Activated T-helper 1 cell treated with Interleukin-2 at 50 U/mL for 16 hours (primary cell): ENCODE measurements around the gene PSPC1.
"Not testable (repeated sequence)": the region's sequence is repeated elsewhere in the genome, so short reads cannot be mapped to it uniquely, and the experiment has no call there.

Source experiments
- DNase-seq: peaks from one replicate; pipeline ENCODE4 v3.0.0-alpha.2; 2020; ENCODE audit warnings: low read depth

PSPC1 gene

DNA sequence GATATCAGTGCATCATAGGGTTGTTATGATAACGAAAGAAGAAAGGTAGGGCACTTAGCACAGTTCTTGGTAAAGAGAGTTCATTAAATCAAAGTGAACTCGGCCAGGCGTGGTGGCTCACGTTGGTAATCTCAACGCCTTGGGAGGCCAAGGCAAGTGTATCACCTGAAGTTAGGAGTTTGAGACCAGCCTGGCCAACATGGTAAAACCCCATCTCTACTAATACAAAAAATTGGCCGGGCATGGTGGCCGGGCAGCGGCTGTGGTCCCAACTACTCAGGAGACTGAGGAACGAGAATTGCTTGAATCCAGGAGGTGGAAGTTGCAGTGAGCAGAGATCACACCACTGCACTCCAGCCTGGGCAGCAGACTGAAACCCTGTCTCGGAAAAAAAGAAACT, 19.1 kb downstream of the PSPC1 start:
- DNase-seq, result no peak

DNA sequence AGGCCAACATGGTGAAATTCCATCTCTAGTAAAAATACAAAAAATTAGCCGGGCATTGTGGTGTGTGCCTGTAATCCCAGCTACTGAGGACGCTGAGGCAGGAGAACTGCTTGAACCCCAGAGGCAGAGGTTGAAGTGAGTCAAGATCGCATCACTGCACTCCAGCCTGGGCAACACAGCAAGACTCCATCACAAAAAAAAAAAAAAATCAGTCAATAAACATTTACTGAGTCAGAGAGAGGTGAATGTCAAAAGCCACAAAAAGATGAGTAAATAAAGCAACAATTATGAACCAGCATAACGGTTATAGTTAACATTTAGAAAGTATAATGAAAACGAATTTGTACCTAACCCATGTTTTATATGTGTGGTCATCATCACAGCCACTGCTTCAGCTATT, 23.1 kb downstream of the PSPC1 start:
- DNase-seq, result no peak

DNA sequence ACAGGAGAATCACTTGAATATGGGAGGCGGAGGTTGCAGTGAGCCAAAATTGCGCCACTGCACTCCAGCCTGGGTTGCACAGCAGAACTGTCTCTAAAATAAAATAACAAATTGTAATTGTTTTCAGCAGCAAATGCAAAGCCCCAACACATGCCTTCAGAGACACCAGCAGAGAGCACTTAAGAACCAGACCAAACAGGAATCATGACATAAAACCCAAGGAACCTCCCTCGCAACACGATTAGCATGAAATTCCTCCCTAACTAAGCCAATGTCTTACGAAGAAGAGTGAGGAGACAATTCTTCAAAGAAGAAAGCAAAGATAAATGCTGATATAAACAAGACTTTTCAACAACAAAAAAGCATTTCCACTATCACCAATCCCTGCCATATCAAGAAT, 40.1 kb downstream of the PSPC1 start:
- no peak for DNase-seq

DNA sequence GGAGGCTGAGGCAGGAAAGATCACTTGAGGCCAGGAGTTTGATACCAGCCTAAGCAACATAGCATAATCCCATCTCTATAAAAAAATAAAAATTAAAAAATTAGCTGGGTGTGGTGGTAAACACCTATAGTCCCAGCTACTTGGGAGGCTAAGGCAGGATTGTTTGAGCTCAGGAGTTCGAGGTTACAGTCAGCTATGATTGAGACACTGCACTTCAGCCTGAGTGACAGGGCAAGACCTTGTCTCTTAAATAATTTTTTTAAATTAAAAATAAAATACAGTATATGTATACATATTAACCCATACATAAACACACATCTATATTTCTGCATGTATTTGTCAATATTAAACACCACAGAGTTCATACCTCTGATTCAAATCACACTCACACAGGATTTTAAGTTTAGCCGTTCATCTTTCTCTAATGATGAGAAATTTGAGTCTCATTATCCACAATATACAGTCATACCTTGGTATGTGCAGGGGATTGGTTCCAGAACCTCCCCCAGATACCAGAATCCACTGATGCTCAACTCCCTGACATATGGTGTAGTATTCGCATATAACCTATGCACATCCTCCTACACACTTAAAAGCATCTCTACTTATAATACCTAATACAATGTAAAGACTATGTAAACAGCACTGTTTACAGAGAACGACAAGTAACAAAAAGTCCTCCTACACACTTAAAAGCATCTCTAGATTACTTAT, 44.7 kb downstream of the PSPC1 start:
- DNase-seq, result no peak

DNA sequence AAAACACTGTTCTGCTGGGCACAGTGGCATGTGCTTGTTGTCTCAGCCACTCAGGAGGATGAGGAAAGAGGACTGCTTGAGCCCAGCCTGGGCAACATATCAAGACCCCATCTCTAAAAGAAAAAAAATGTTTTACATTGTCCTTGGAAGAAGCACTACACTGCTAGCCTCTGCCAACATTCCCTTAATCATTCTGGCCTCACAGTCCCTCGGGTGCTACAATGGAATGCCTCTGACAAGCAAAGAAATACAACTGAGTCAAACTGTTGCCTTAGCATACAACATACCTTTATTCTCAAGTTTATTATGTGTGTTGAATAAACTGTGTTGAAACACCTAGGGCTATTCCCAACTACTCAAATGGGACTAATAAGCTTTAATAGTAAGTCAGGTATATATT, 56.1 kb downstream of the PSPC1 start:
- no peak for DNase-seq

DNA sequence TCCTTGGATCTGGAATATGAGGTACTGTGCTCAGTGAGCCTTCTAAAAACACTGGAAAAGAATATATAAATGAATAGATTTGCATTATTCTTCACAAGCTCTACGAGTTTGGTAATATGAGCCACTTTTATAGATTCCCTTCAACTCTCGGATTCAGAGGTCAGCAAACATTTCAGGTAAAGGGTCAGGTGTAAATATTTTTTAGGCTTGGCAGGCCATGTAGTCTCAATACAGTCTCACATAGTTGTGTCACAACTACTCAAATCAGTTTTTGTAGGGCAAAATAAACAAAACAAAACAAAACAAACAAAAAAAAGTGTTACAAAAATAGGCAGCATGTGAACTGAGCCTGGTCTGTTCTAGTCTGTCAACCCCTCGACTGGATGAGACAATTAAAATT, 57.4 kb downstream of the PSPC1 start:
- DNase-seq, result no peak

DNA sequence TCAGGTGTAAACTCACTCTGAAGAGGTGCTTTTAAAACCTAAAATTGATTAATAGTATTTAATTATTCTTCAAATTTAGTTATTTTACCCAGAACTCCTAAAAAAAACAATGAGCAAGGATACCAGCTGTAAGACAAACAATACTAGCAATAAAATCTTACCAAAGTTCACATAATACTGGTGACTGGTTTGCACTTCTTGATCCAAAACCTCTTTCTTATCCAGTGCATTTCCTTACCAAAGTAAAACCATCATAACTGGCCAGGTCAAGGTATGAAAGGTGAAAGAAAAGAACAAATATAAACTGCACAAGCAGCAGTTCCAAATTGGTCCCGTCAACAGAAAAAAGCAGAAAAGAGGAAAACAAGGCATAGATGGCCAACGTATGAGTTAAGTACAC, 62.7 kb downstream of the PSPC1 start:
- no peak for DNase-seq

DNA sequence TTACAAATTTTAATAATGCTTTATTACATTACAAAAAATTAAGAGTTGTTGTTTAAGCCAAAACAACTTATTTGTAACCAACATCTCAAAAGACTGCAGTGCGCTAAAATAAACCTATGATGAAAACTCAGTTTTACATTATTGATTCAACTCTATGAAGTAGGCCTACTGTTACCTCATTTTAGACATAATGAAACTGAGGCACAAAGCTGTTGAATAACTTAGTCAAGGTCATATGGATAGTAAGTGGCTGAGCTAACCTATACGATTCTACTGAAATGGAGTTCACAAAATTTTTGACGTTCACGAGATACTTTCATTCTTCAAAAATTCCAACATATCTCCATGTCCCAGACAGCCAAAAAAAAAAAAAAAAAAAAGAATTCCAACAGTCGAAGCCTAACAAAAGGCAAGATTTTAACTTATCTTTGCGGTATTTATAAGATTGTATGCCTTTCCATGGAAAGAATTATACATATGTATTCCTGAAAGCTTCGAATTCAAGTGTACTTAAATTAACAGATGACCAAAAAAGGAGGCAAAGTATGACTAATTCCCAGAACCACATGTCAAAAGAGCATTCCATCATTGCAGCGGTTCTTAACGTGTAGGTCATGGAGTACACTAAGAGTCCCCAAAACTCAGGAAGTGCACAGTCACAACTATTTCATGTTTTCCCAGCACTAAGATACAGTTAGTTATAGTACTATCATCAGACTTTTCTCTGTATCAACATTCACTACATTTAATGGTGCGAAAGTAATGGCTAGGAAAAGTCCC, 69.4 kb downstream of the PSPC1 start:
- DNase-seq, result no peak

DNA sequence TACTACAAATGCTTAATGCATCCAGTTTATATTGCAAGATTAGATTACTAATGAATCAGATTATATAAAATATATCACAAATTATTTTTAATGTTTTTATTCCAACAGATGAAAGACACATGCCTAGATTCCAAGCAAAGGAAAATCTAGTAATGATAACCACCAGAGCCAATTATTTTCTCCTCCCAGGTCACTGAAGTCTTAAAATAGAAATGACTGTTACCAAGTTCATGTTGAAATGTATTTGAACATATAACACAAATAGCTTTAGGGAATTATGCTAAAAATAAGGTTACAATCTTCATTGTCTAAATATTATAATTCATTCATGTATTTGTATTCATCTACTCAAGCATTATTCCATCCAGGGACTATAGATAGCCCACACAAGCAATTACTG, 73.0 kb downstream of the PSPC1 start:
- DNase-seq, result not testable (repeated sequence)

DNA sequence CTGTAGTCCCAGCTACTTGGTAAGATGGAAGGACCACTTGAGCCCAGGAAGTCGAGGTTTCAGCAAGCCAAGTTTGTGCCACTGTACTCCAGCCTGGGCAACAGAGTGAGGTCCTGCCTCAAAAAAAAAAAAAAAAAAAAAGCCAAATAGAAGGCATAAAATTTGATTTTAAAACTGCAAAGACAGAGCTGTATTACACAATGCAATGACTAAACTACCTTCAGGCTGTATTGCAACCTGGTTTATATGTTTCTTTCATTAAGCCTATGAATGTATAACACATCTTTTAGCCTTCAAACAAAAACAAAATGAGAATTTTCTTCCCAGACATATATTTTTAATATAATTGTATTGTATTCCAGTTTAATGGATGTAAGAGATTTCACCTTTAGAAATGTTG, 73.7 kb downstream of the PSPC1 start:
- DNase-seq, result not testable (repeated sequence)

DNA sequence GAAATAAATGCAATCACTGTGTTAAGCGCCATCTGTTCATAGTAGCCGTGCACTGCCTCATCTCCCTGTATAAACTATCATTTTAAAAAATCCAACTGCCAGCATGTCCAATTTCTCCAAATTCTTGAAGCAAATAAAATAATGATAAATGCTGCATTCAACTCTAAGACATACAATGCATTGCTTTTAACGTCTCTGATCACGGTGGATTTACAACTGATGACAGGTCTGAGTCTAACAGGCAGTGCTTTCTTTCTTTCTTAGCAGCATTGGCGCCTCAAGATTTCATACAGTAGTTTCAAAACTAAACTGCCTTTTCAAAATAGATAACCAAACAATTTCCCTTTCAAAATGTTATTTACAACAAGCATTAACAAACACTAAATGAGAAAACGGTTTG, 78.5 kb downstream of the PSPC1 start:
- not testable (repeated sequence) for DNase-seq

DNA sequence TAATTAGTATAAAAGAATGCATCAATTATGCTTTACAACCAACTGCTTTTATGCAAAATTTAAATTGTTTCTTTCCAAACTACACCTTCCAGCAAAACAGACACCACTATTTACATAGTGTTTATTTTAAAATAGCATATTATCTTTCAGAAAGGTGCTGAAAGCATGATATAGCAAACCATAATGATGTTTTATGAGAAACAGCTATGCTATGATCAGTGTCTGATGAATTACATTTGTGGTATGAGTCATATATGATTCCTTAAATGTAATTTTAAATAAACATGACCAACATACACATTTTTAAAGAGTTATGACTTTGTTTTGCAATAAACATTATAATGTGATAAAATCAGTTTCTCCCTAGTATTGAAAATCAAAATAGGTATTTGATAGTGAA, 81.1 kb downstream of the PSPC1 start:
- DNase-seq, result not testable (repeated sequence)

DNA sequence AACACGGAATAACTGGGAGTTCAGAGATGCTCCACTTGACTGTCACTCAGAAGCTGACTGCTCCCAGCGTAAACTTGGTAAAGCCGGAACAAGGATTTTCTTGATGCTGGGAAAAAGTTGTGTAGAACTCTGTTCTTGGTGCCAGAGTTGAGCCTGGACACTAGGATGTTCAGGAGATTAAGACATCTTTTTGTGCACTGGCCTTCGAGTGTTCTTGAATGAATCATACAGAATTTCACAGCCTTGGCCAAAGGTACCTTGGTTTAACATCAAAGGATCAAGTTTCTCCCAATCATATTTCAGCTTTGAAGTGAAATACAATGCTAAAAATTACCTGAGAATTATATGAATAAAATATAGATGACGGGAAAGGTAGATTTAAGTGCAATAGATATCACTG, 81.8 kb downstream of the PSPC1 start:
- not testable (repeated sequence) for DNase-seq

DNA sequence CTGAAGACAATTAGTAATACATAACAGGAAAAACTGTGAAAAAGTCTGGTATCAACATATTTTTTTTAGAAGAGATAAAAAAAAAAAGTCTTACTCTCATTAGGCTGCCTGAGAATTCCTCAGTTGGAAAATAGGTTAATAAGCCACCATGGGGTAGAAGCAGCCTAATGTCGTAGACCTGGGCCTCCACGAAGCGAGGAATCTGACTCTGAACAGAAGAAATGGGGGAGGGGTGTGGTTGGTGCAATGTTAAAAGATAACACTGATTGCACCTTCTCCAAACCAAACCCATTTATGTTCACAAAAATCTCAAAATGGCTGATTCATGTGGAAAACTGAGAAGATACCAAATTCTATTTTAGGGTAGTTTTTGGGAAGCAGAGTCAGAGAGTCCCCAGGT, 86.9 kb downstream of the PSPC1 start:
- no peak for DNase-seq

DNA sequence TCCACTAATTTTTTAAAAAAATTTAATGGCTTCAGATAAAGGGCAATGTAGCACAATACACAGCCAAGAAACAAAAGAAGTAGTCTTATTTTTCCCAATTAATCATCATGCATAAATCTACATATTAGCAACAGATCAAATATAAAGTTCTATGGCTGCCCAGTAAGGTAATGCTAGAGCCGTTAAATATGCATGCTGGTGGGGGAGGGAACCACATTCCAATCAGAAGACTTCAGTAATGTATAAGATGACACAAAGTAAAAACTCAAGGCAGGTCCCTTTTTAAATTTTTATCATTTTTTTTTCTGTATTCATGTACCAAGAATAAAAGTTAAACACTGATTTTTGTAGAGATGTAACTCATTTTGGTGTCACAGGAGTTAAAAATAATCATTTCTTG, 87.3 kb downstream of the PSPC1 start:
- no peak for DNase-seq

DNA sequence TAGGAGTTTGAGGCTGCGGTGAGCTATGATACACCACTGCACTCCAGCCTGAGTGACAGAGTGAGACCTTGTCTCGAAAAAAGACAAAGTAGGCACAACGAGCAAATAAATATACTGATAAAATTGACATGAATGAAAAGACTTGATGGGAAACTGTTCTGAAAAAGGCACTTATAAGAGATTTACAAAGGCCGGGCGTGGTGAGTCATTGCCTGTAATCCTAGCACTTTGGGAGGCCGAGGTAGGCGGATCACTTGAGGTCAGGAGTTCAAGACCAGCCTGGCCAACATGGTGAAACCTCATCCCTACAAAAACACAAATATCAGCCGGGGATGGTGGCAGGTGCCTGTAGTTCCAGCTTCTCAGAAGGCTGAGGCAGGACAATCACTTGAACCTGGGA, 91.3 kb downstream of the PSPC1 start:
- DNase-seq, result not testable (repeated sequence)

DNA sequence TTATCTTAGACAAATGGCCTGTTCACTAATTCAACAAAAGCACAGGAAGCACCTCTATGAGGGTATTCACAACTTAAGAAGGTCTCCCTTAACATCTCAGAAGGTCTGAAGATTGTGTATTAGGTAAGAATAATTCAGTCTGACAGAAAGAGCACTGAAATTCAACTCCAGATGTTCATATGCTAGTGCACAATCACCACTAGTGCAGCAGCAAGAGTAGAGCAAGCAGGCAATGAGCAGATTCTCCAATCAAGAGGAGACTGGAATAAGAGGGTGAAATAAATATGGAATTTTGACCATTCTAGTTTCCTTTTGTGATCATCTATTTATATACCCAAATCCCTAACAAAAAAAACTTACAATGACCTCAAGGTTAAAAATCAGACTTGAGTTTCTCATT, 97.3 kb downstream of the PSPC1 start:
- DNase-seq, result no peak

DNA sequence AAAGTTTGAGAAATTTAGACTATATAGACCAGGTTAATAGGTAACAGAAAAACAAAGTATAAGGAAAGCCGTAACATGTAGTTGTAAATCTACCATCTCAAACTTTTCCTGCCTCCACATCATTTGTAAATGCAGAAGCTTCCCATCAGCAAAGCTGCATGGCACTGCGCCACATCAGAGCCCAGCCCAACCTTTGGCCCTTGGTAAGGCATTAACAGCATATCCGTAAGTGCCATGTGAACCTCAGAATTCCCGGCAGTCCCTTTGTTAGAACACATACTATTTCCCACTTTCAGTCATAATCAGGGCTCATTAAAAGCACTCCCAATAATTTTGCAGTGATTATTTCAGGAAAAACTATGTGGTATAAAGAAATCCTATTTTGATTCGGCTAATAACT, 97.7 kb downstream of the PSPC1 start:
- DNase-seq, result no peak

DNA sequence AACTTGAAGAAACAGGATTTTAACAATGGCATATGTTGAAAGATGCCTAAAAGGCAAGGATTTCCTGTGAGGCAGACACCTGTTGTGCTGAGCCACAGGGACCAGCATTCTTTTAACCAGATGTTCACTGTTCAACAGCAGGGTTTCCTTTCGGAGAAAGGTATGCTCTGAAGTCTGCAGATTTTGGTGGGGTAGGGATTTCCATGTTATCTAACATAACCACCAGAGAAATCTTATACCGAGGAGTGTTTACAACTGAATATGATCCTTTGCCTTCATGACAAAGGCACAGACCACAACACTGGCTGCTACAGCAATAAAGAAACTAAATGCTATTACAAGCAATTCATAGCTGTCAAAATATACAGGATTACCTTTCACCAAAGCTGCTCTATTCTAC, 101.2 kb downstream of the PSPC1 start:
- DNase-seq, result no peak

DNA sequence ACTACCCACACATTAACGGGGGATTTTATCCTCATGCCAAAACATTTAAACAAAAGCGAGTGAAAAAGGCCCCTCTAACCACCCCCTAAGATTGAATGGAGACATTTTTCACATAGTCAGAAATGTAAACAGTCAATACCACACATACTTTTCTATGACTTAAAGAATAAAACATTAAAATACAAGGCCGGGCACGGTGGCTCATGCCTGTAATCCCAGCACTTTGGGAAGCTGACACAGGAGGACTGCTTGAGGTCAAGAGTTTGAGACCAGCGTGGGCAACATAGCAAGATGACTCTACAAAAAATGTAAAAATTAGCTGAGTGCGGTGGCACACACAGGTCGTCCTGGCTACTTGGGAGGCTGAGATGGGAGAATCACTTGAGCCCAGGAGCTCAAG, 102.0 kb downstream of the PSPC1 start:
- DNase-seq, result no peak

DNA sequence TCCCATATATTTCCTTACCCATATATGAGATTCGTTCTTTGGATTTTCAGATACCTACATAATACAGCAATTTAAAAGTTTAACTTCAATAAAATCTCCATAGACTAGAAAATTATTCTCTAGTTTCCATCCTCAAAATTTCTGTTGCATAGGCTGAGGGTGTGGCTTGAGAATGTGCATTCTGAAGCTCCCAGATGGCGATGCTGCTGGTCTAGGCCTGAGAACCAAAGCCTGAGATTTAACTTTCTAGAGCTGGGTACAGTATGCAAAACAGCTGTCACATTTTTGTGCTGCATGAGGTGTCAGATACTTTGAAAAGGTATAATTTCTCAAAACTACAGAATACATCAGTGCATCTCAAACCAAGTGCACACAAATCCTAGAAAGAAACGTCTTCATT, 106.6 kb downstream of the PSPC1 start:
- no peak for DNase-seq

DNA sequence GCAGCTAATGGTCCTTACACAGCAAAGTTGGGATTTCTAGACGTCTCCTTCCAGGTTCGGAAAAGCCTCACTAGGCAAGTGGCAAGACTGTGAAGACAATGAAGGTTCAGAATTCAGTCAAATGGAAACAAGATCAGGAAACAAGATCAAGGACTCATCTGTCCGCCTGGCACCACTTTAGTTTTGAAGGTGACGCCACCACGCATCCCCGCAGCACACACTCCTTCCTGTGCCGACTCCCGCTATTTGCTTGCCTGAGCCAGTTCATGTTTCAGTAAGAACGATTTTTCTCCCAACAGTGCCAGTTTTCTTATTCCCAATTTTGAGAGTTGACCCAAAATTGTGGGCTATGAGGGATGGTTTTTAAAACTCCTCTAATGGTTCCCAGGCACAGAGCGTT, 107.8 kb downstream of the PSPC1 start:
- DNase-seq, result no peak

DNA sequence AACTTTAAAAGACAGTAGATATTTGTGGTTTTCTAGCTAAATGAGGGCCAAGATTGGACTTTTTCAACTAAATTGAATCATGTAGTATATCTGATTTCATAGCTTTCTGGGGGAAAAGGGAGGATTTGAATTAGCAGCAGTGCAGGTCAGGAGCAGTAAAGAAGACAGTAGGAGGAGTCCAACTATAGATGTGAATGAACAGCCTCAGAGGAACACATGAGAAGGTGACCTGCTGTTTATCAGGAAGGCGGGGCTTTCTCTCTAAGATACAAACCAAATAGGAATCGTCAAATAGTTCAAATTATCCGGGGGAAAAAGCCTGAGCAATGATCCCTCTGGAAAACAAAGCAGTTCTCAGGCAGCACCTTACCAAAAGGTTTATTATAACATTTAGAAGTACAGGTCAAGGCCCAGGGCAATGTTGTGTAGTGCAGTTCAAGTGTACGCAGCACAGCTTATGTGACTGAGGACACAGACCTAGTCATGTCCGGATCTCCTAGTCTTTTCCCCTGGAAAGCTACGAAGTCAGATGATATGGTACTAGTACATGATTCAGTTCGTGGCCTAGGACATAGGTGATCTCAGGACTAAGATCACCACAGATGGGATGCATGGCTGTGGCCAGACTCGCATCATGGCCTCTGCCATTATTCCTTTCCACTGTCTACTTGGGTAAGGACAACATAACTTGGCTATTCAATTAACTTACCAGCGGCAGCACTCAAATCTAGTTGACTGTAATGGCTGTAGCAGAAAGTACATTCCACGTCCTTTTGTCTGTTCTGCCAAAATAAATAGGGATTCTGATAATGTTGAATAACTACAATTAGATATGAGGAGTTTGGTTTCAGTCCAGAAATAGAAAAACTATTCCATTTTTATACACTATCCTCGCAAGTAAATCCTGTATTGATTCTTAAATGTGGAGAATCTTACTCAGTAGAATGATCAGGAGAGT, 109.0 kb downstream of the PSPC1 start:
- no peak for DNase-seq
